ENCODE results near the gene MSI2. TPM values are rescaled to one million over a fixed set of nuclear protein-coding genes. Genes with fewer than 3 reads are reported as not detected.

Gene MSI2
- total RNA-seq, 1 donor from 2014 or later, result 181 TPM

DNA sequence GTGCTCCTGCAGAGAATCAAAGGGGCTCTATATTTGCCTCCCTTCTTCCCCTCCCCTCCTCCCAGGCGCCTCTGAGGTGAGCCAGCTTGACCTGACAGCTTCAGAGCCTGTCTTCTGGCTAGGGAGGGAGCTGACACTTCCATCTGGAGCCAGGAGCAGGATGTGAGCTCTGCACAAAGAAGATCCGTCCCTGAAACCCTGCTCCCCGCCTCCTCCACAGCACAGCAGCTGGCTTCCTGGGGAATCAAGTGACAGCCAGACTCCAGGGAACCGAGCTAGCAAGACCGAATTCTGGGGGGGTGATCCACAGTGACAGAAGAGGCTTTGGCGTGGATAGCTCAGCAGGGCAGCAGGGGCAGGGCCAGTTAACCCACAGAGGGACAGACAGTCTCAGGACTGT lies 451.6 kb downstream of the MSI2 start:
- Mint-ChIP-seq H3K27me3 (ENCODE audit: low read depth) (peaks cover 16% of the 10 kb centered on the region), H3K36me3 (ENCODE audit: low read depth) (no peaks in the 10 kb centered on the region), H3K4me3 (ENCODE audit: low read depth) (no peak overlapping the region), H3K4me1 (ENCODE audit: low read depth) (no peaks in the 10 kb centered on the region), H3K27ac (no peak overlapping the region), H3K9me3 (peaks cover 6% of the 10 kb centered on the region)
- intact Hi-C loops (cut with micrococcal nuclease), result no loop called here
- DNase-seq (ENCODE audit: low spot score), result no peak

DNA sequence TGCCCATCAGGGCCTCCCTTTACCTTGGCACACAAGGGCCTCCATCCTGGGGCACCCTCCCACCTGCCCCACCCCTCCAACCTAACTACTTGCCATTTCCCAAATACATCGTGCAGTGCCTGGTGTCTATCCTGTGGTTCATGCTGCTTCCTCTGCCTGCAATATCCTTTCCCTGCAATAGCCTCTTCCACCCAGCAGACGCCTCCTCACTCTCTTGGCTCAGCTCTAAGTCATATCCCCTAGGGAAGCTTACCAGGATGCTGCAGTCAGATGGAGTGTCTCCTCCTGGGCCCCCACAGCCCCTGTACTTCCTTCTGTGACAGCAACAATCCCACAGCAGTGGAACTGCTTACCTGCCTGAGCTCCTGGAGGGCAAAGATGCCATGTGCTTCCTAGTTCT lies 452.1 kb downstream of the MSI2 start:
- intact Hi-C loops (cut with micrococcal nuclease), result no loop called here
- Mint-ChIP-seq H3K9me3 (peaks cover 6% of the 10 kb centered on the region), H3K4me3 (ENCODE audit: low read depth) (no peak overlapping the region), H3K36me3 (ENCODE audit: low read depth) (no peaks in the 10 kb centered on the region), H3K27ac (no peak overlapping the region), H3K4me1 (ENCODE audit: low read depth) (no peaks in the 10 kb centered on the region), H3K27me3 (ENCODE audit: low read depth) (peaks cover 18% of the 10 kb centered on the region)
- DNase-seq (ENCODE audit: low spot score), result no peak

DNA sequence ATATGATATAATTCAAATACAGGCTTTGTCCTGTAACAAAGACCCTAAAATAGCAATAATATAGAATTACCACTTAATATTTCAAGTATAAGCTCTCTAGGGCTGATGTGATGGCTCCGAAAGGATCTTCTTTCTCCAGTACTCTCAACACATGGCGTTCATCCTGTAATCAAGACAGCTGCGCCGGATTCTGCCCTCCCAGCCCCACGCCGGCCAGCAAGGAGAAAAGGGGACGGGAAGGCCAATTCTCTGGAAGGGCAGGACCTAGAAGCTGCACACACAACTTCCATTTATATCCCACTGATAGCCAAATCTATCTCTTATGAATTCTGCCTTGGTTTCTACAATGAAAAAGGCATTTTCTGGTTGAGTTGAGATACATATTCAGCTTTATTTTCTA lies 456.8 kb downstream of the MSI2 start:
- Mint-ChIP-seq H3K27ac (no peak overlapping the region), H3K36me3 (ENCODE audit: low read depth) (no peaks in the 10 kb centered on the region), H3K9me3 (peaks cover 6% of the 10 kb centered on the region), H3K4me3 (ENCODE audit: low read depth) (no peak overlapping the region), H3K27me3 (ENCODE audit: low read depth) (peaks cover 39% of the 10 kb centered on the region), H3K4me1 (ENCODE audit: low read depth) (no peaks in the 10 kb centered on the region)
- no peak for DNase-seq (ENCODE audit: low spot score)
- intact Hi-C loops (cut with micrococcal nuclease), result no loop called here

DNA sequence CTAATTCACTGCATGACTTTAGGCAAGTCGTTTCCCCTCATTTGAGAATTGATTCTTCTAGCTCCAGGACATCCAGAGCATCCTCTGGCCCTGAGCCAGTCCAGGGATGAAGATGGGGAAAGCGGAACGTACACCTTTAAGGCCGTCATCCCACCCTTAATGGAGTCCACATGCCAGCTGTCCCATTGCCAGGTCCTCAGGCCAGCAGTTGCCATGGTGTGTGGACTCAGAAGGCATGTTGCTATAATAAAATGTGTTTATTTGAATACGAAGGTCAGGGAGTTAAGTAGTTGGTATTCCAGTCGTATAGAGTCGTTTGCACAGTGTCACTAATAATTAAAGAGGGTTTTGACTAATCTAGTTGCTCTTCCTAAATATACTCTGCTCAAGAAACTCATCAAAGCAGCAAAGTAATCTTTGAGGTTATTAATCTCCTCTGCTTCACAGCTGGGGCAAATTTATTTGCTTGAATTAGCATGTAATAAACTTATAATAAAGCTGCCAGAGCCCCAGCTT lies 458.4 kb downstream of the MSI2 start:
- no peaks in the 10 kb centered on the region for H3K36me3 Mint-ChIP-seq (ENCODE audit: low read depth)
- no peak overlapping the region for H3K4me3 Mint-ChIP-seq (ENCODE audit: low read depth)
- no peak overlapping the region for H3K27ac Mint-ChIP-seq
- H3K4me1 Mint-ChIP-seq (ENCODE audit: low read depth), result no peaks in the 10 kb centered on the region
- no peak for DNase-seq (ENCODE audit: low spot score)
- H3K9me3 Mint-ChIP-seq, result peaks cover 6% of the 10 kb centered on the region
- peaks cover 40% of the 10 kb centered on the region for H3K27me3 Mint-ChIP-seq (ENCODE audit: low read depth)
- intact Hi-C loops (cut with micrococcal nuclease), result no loop called here

DNA sequence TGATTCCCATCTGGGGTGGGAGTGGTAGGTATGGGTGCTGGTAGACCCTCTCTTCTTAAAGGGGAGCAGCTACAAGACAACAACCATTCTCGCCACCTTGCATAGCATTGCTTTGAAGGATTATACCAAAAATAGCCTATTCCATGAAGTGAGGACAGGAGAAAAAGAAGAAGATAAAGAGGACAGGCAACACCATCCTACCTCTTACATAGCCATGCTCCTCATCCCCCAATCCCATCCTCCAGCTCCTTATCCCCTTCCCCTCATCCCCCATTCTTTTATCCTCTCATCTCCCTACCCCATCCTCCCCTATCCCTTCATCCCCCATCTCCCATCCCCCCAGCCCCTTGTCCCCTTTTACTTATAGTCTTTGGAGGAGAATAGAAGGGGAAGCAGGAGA lies 459.7 kb downstream of the MSI2 start:
- H3K9me3 Mint-ChIP-seq, result no peaks in the 10 kb centered on the region
- intact Hi-C loops (cut with micrococcal nuclease), result no loop called here
- peaks cover 40% of the 10 kb centered on the region for H3K27me3 Mint-ChIP-seq (ENCODE audit: low read depth)
- H3K4me1 Mint-ChIP-seq (ENCODE audit: low read depth), result no peaks in the 10 kb centered on the region
- H3K4me3 Mint-ChIP-seq (ENCODE audit: low read depth), result no peak overlapping the region
- no peaks in the 10 kb centered on the region for H3K36me3 Mint-ChIP-seq (ENCODE audit: low read depth)
- DNase-seq (ENCODE audit: low spot score), result no peak
- H3K27ac Mint-ChIP-seq, result no peak overlapping the region

DNA sequence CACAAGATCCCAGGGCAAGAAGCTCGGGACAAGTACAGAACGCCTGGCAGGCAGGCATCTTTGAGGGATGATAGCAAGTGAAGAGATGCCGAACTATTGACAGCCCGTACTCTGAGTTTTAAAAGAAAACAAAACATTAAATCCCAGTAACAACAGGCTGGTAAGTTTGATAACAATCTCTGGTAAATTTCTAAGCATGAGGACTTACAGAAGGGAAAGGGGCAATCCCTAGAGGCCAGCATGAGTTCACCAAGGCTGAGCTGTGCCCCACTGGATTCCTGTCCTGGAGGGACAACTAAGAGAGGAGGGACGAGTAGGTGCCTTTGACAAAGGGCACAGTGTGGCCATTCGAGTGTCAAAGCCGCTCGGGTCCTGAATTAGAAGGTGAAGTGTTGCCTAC lies 462.6 kb downstream of the MSI2 start:
- DNase-seq (ENCODE audit: low spot score), result no peak
- Mint-ChIP-seq H3K9me3 (no peaks in the 10 kb centered on the region), H3K36me3 (ENCODE audit: low read depth) (no peaks in the 10 kb centered on the region), H3K27me3 (ENCODE audit: low read depth) (peaks cover 24% of the 10 kb centered on the region), H3K4me1 (ENCODE audit: low read depth) (no peaks in the 10 kb centered on the region), H3K27ac (no peak overlapping the region), H3K4me3 (ENCODE audit: low read depth) (no peak overlapping the region)
- intact Hi-C loops (cut with micrococcal nuclease), result no loop called here

DNA sequence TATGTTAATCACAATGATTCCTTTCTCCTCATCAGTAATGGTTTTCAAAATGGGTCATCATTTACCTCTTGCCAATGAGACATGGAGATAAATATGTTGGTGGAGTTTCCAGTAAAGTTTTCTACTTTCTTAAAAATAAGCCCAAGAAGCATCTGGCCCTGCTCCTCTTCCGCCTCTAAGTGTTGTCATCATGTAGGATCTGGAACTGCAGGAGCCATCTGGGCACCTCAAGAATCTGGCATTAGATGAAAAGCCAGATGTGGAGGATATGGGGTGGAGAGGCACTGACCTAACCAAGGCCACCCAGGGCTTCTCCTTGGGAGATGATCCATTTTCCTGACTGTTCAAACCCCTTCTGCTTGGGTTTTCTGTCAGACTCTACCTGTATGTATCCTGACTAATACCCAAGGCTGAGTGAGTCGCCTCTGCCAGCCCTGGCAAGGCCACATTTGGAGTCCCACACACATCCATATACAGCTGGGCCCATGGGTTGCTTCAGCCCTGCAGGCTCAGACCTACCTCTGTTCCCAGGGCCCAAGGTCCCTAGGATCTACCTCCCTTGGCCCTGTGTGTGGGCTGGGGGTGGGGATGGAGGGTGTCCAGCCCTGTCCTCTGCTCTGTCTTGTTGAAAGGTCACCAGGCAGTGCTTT lies 464.2 kb downstream of the MSI2 start:
- no peaks in the 10 kb centered on the region for H3K36me3 Mint-ChIP-seq (ENCODE audit: low read depth)
- no peak overlapping the region for H3K4me3 Mint-ChIP-seq (ENCODE audit: low read depth)
- intact Hi-C loops (cut with micrococcal nuclease), result no loop called here
- no peaks in the 10 kb centered on the region for H3K9me3 Mint-ChIP-seq
- H3K27me3 Mint-ChIP-seq (ENCODE audit: low read depth), result peaks cover 20% of the 10 kb centered on the region
- H3K27ac Mint-ChIP-seq, result no peak overlapping the region
- no peaks in the 10 kb centered on the region for H3K4me1 Mint-ChIP-seq (ENCODE audit: low read depth)
- no peak for DNase-seq (ENCODE audit: low spot score)

DNA sequence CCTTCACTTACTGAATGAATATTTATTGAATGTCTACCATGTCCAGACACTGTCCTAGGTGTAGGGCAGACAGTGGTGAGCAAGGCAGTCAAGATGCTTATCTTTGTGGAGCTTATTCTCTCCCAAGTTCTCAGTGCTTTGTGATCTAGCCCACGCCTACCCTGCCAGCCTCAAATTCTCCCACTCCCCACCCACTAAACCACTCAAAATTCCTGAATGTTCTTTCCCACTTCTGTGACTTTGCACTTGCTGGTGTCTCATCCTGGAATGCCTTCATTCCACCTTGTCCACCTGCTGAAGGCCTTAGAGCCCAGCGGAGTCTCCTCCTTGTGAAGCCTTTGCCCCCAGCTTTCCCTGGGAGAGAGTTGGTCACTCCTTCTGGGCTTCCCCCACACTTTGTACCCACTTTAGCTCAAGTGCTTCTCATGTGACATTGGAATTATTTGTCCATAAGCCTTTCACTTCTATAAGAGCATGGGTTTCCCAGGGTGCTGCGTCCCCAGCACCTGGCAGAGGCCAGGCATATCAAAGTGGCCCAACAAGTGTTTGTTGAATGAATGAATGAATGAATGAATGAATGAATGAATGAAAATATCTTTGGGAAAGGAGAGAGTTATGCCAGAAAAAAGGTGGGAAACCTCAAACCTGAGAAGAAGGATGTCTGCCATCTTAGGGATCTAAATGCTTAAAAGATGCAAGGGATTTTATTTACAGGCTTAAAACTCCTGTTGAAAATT lies 465.8 kb downstream of the MSI2 start:
- DNase-seq (ENCODE audit: low spot score), result no peak
- Mint-ChIP-seq H3K4me3 (ENCODE audit: low read depth) (no peak overlapping the region), H3K27me3 (ENCODE audit: low read depth) (peaks cover 11% of the 10 kb centered on the region), H3K27ac (no peak overlapping the region), H3K9me3 (no peaks in the 10 kb centered on the region), H3K4me1 (ENCODE audit: low read depth) (no peaks in the 10 kb centered on the region), H3K36me3 (ENCODE audit: low read depth) (no peaks in the 10 kb centered on the region)
- intact Hi-C loops (cut with micrococcal nuclease), result no loop called here

DNA sequence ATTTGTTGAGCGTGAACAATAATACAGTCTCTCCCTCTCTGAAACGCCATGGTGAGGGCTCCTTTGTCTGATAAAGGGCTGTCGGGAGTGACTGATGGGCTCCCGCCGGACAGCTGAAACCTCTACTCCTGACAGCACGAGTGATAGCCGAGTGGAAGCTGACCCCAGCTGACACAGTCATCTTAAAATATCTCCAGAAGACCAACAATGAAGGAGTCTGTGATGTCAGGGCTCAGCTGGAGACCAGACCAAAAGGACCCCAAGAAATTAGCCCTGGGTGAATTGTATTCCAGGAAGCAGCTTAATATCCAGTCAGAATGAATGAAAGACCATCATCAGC lies 466.4 kb downstream of the MSI2 start:
- H3K27ac Mint-ChIP-seq, result no peak overlapping the region
- intact Hi-C loops (cut with micrococcal nuclease), result no loop called here
- no peaks in the 10 kb centered on the region for H3K36me3 Mint-ChIP-seq (ENCODE audit: low read depth)
- H3K27me3 Mint-ChIP-seq (ENCODE audit: low read depth), result peaks cover 6% of the 10 kb centered on the region
- DNase-seq (ENCODE audit: low spot score), result no peak
- H3K9me3 Mint-ChIP-seq, result no peaks in the 10 kb centered on the region
- no peak overlapping the region for H3K4me3 Mint-ChIP-seq (ENCODE audit: low read depth)
- no peaks in the 10 kb centered on the region for H3K4me1 Mint-ChIP-seq (ENCODE audit: low read depth)

DNA sequence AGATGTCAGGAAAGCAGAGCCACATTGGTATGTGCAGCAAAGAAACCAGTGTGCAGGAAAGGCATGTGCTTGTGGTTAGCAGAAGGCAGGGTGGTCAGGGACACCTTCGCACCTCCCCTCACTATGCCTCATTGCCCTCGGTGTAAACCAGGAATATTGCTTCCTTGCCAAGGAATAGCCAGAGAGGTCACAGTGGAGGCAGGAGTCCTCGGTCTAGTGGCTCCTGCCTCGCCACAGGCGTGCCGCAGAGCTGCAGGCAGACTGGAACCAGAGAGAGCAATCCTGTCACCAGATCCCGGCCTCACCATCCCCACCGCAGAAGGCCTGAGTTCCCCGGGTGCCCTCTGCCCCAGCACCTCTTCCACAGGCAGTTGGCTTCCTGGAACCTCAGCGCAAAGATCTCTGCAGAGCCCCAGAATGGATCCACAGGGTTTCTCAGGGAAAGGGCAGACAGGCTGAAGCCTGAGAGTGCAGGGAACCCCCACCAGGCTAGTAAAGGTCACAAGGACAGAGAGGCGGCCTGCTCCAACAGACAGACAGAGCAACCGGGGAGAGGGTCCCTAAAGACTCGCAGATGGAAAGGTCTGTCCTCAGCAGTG lies 467.2 kb downstream of the MSI2 start:
- H3K27me3 Mint-ChIP-seq (ENCODE audit: low read depth), result peaks cover 3% of the 10 kb centered on the region
- H3K4me3 Mint-ChIP-seq (ENCODE audit: low read depth), result no peak overlapping the region
- H3K9me3 Mint-ChIP-seq, result no peaks in the 10 kb centered on the region
- H3K4me1 Mint-ChIP-seq (ENCODE audit: low read depth), result no peaks in the 10 kb centered on the region
- H3K27ac Mint-ChIP-seq, result no peak overlapping the region
- no peaks in the 10 kb centered on the region for H3K36me3 Mint-ChIP-seq (ENCODE audit: low read depth)
- DNase-seq (ENCODE audit: low spot score), result no peak
- intact Hi-C loops (cut with micrococcal nuclease), result no loop called here

DNA sequence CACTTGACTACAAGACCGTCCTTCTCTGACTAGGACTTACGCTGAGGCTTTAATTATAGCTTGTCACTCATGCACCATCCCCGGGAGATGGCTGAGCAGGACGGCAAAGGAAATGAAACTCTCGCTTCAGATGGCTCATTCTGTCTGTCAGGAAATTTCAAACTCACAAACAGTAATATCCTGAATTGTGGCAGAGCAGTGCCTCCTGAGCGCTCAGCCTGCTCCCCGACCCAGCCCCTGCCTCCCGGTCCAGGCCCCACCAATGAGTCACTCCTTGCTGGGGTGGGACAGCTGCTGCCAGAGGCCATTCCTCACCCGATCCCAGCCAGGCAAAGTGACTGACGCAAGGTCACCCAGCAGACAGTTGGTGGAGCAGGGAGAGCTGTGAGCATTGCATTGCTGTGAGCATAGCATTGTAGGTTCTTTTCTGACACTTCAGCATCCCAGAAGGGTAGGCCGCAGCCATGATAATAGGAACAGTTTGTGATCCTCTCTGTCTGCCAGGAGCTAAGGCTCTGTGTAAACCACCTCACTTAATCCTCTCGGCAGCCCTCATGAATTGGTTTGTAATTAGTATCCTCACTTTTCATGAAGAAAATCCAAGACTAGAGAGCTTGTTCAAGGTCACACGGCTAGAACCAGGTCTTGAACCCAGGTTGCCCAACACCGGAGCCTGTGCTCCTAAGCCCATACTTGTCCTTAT lies 467.9 kb downstream of the MSI2 start:
- no peaks in the 10 kb centered on the region for H3K4me1 Mint-ChIP-seq (ENCODE audit: low read depth)
- H3K4me3 Mint-ChIP-seq (ENCODE audit: low read depth), result no peak overlapping the region
- H3K36me3 Mint-ChIP-seq (ENCODE audit: low read depth), result no peaks in the 10 kb centered on the region
- peaks cover 5% of the 10 kb centered on the region for H3K27me3 Mint-ChIP-seq (ENCODE audit: low read depth)
- DNase-seq (ENCODE audit: low spot score), result no peak
- intact Hi-C loops (cut with micrococcal nuclease), result no loop called here
- H3K27ac Mint-ChIP-seq, result no peak overlapping the region
- H3K9me3 Mint-ChIP-seq, result no peaks in the 10 kb centered on the region

DNA sequence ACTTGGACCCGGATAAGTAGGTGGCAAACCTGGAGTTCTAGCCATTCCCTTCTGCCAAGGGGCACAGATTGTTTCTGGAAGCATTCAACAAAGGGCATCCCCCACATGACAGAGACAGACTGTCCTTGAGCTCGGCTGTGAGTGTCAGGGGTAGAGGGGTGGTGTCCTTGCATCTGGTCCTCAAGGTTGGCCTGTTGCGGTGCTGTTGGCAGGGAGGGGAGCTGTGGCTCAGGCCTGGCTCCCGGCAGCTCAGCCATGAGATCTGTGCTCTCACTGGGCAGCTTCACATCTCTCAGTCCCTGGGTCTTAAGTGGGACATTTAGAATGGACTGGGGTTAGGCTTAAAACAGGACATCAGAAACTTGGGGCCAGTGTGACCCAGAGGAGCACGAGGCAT lies 468.4 kb downstream of the MSI2 start:
- H3K4me3 Mint-ChIP-seq (ENCODE audit: low read depth), result no peak overlapping the region
- intact Hi-C loops (cut with micrococcal nuclease), result no loop called here
- no peaks in the 10 kb centered on the region for H3K36me3 Mint-ChIP-seq (ENCODE audit: low read depth)
- peaks cover 6% of the 10 kb centered on the region for H3K27me3 Mint-ChIP-seq (ENCODE audit: low read depth)
- H3K9me3 Mint-ChIP-seq, result no peaks in the 10 kb centered on the region
- DNase-seq (ENCODE audit: low spot score), result no peak
- no peak overlapping the region for H3K27ac Mint-ChIP-seq
- no peaks in the 10 kb centered on the region for H3K4me1 Mint-ChIP-seq (ENCODE audit: low read depth)

Data from activated T-helper 2 cell treated with anti-CD3 and anti-CD28 coated beads, Interferon-gamma antibody, Interleukin-2, Interleukin-4, amounts not matched to agents 10 μg/mL and 5 μg/mL and 100 μg/mL, durations not matched to agents 14 hours and 24 hours and 36 hours (primary cell).